Breast epithelium (tissue), 3 donors: Measurements from ENCODE around the gene CRY2.

Source experiments
- POLR2A ChIP-seq: fragments of 450-650 bp; IDR thresholded peaks from one replicate; pipeline ENCODE4 v1.6.1; 2016; ENCODE audit warnings: antibody characterized with exemption, mild to moderate bottlenecking, moderate library complexity
- POLR2AphosphoS5 ChIP-seq, 3 donors: sonication (generic); formaldehyde crosslinking; IDR thresholded peaks; one replicate each; pipeline ENCODE4 v1.6.1; 2017; ENCODE audit warnings: antibody characterized with exemption in 3 of 3
- TF ChIP-seq, protein P1 (sequence below), 3 donors: fragments of 450-650 bp; IDR thresholded peaks; one replicate each; pipeline ENCODE4 v1.5.1; 2016 to 2017; ENCODE audit warnings: antibody characterized with exemption in 3 of 3, mild to moderate bottlenecking in 3 of 3, moderate library complexity in 3 of 3

- TF ChIP-seq, protein P1, sequence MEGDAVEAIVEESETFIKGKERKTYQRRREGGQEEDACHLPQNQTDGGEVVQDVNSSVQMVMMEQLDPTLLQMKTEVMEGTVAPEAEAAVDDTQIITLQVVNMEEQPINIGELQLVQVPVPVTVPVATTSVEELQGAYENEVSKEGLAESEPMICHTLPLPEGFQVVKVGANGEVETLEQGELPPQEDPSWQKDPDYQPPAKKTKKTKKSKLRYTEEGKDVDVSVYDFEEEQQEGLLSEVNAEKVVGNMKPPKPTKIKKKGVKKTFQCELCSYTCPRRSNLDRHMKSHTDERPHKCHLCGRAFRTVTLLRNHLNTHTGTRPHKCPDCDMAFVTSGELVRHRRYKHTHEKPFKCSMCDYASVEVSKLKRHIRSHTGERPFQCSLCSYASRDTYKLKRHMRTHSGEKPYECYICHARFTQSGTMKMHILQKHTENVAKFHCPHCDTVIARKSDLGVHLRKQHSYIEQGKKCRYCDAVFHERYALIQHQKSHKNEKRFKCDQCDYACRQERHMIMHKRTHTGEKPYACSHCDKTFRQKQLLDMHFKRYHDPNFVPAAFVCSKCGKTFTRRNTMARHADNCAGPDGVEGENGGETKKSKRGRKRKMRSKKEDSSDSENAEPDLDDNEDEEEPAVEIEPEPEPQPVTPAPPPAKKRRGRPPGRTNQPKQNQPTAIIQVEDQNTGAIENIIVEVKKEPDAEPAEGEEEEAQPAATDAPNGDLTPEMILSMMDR (IDR thresholded peaks at IDR 0.05) = no peak
- TF ChIP-seq POLR2A = no peak
- no peak for TF ChIP-seq POLR2AphosphoS5 (IDR thresholded peaks at IDR 0.05)
Observed at GRCh38 chr11:45928535-45929215, 81.4 kb downstream of the CRY2 start.
